Measurements from ENCODE around the gene FOXD1. TPM values are rescaled to one million over a fixed set of nuclear protein-coding genes. Genes with fewer than 3 reads are reported as not detected.
A peak's percentile ranks its signal among the peaks of the same experiment; 100 is the strongest.

Gene FOXD1
- total and polyA plus RNA-seq, 2 of the 4 experiments (the other 2 are of a cell fraction), result 3.2 to 23.1 TPM

DNA sequence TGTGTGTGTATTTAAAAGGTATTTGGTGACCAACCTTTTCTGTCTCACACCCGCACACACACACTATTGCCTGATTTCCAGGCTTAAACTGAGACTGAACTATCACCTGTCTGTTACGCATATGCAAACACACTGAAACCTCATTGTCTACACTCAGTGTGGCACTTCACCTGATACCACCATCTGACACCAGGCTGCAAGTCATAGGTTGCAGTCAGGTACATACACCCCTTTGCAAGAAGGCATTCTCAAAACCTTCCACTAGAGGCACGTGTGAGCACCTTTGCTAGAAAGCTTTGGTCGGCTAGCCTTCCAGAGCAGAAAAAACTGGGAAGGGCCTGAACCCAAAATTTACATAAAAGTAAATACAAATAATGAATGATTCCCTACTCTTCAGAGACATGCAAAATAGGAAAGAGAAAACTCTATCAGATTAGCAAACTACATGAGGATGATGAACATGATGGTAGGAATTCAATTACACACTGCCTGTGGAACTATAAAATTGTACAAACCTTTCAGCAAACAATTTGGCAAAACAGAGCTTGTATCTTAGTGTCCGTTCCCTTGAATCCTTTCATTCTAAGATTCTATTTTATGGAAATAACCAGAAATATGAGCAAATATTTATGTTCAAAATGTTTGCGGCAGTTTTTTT is 5.9 kb upstream of the FOXD1 start:
- no peak overlapping the region for H4K8ac ChIP-seq (ENCODE audit: low read depth in 2 of 2, low read length in 2 of 2)
- no peaks in the 10 kb centered on the region; the same call in 1 of the 2 replicates for H3K9me1 ChIP-seq (ENCODE audit: insufficient read depth, low read length)
- no peak overlapping the region for H2AK9ac ChIP-seq (replicated peaks; ENCODE audit: low read depth, low read length, poor library complexity)
- no peak overlapping the region for H2BK20ac ChIP-seq (ENCODE audit: low read depth, low read length)
- peaks cover 8% of the 10 kb centered on the region for H3K27me3 ChIP-seq (ENCODE audit: control insufficient read depth, insufficient read depth, low read length)
- no peak overlapping the region for H3K4ac ChIP-seq (ENCODE audit: low read depth, low read length)
- H2BK5ac ChIP-seq (ENCODE audit: low read depth, low read length, poor library complexity, severe bottlenecking), result no peak overlapping the region
- H3K14ac ChIP-seq (replicated peaks; ENCODE audit: low read depth, low read length), result no peak overlapping the region
- no peaks in the 10 kb centered on the region for H3K9me3 ChIP-seq (ENCODE audit: control insufficient read depth, insufficient read depth, low read length)
- no peaks in the 10 kb centered on the region; a peak in 1 of 4 replicates for H3K79me1 ChIP-seq (ENCODE audit: low read depth in 1 of 2, low read length in 2 of 2)
- no peak overlapping the region for H4K91ac ChIP-seq (ENCODE audit: insufficient read depth, low read depth, low read length)
- no peak overlapping the region for H3K23ac ChIP-seq (ENCODE audit: low read depth, low read length)
- no peak overlapping the region for H3K4me2 ChIP-seq (ENCODE audit: low read depth, low read length)
- H3K9ac ChIP-seq (ENCODE audit: low read depth, low read length), result no peak overlapping the region
- CTCF ChIA-PET, result interaction anchor here (0.5 to 1.7 kb wide), 13 partner anchors 8 to 875 kb away, joined by 3 to 7 read pairs (median 4); no protein-coding TSS in a partner anchor
- DNase-seq (peak; percentile 62), ATAC-seq (ENCODE audit: low read depth) (peak; percentile 61)
- no peak overlapping the region for H2AFZ ChIP-seq (replicated peaks; ENCODE audit: low read length, poor library complexity)
- dilution Hi-C loops (cut with HindIII; ENCODE audit: low sequenced_read_pairs, unreplicated experiment), result no loop called here
- TF ChIP-seq, protein P1, sequence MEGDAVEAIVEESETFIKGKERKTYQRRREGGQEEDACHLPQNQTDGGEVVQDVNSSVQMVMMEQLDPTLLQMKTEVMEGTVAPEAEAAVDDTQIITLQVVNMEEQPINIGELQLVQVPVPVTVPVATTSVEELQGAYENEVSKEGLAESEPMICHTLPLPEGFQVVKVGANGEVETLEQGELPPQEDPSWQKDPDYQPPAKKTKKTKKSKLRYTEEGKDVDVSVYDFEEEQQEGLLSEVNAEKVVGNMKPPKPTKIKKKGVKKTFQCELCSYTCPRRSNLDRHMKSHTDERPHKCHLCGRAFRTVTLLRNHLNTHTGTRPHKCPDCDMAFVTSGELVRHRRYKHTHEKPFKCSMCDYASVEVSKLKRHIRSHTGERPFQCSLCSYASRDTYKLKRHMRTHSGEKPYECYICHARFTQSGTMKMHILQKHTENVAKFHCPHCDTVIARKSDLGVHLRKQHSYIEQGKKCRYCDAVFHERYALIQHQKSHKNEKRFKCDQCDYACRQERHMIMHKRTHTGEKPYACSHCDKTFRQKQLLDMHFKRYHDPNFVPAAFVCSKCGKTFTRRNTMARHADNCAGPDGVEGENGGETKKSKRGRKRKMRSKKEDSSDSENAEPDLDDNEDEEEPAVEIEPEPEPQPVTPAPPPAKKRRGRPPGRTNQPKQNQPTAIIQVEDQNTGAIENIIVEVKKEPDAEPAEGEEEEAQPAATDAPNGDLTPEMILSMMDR (conservative IDR thresholded peaks at IDR 0.05; ENCODE audit: low read depth, low read length), result peak; percentile 71
- TF ChIP-seq SMC3 (IDR thresholded peaks at IDR 0.05; ENCODE audit: low read depth, low read length) (peak; percentile 39), RAD21 (IDR thresholded peaks at IDR 0.05; ENCODE audit: low read length) (peak; percentile 54), MAFK (IDR thresholded peaks at IDR 0.05; ENCODE audit: low read depth, low read length) (no peak)
- intact Hi-C loops (cut with micrococcal nuclease), result loop anchor here (2.0 to 10.0 kb wide), 3 partner anchors 82 to 530 kb away; partner anchors contain the start of gene FCHO2
- POLR2A ChIA-PET (ENCODE audit: unreplicated experiment), result no interaction called here
- BruUV-seq (replicated peaks), result no TSS peak
- no peak overlapping the region for H2BK15ac ChIP-seq (ENCODE audit: low read depth, low read length)
- no peak overlapping the region for H4K5ac ChIP-seq (ENCODE audit: low read depth, low read length)
- no peak overlapping the region for H3K18ac ChIP-seq (ENCODE audit: low read depth, low read length)
- H4K20me1 ChIP-seq (ENCODE audit: insufficient read depth, low read length), result no peaks in the 10 kb centered on the region
- H3K4me3 ChIP-seq (ENCODE audit: insufficient read depth, low read depth, low read length), result no peak overlapping the region
- 50% methylated on average over 1 of the region's 6 CpGs; no CpG with 5 or more reads in 1 of the 2 experiments for WGBS, 2 experiments (ENCODE audit: extremely low coverage in 2 of 2, insufficient read length in 1 of 2)
- H3K36me3 ChIP-seq (ENCODE audit: control insufficient read depth, insufficient read depth, low read length), result no peaks in the 10 kb centered on the region
- H3K56ac ChIP-seq (ENCODE audit: extremely low read depth, insufficient read depth, low read length), result no peak overlapping the region
- H3K4me1 ChIP-seq (ENCODE audit: control insufficient read depth, insufficient read depth, low read length), result no peaks in the 10 kb centered on the region; the same call in 1 of the 2 replicates
- in situ Hi-C loops (cut with MboI; ENCODE audit: low sequenced_read_pairs), result no loop called here
- H3K27ac ChIP-seq (ENCODE audit: insufficient read depth, low read length), result no peak overlapping the region
- H2AK5ac ChIP-seq (ENCODE audit: low read depth, low read length), result no peak overlapping the region
- no peak overlapping the region for H2BK120ac ChIP-seq (ENCODE audit: low read depth, low read length)

Measured in IMR-90 (cell line).